WTC11 (cell line): ENCODE data around the gene CNGA4.

Experiments
- TF ChIP-seq, protein P1 (sequence below): sonication (generic); formaldehyde crosslinking; IDR thresholded peaks from 2 replicates; pipeline ENCODE4 v1.8.1; 2023; ENCODE audit warnings: mild to moderate bottlenecking, missing genetic modification reagents, moderate library complexity
- TF ChIP-seq, protein P2 (sequence below): fragments of 200-600 bp; IDR thresholded peaks from 2 replicates; pipeline ENCODE4 v1.8.0; 2022; ENCODE audit warnings: antibody characterized with exemption

DNA sequence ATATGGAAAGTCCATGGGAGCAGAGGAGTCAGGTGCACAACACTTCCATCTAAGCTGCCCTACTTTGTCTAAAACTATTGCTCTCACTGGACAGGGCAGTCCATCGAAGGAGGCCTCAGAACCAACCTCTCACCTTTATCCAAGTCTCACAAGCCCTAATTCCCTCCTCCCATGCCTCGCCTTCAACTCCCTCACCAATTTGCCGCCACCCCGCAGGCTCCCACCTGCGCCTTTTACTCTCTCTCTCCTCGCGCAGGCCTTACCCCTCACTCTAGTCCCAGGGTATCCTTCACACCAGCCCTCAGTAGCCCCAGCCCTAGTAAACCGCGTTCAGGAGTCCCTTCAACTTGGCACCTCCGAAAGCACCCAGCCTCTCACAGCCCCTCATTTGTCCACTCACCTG lies 4.9 kb upstream of the CNGA4 start:
- TF ChIP-seq, protein P1, sequence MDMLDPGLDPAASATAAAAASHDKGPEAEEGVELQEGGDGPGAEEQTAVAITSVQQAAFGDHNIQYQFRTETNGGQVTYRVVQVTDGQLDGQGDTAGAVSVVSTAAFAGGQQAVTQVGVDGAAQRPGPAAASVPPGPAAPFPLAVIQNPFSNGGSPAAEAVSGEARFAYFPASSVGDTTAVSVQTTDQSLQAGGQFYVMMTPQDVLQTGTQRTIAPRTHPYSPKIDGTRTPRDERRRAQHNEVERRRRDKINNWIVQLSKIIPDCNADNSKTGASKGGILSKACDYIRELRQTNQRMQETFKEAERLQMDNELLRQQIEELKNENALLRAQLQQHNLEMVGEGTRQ (CRISPR knock-in tag) = no peak
- TF ChIP-seq, protein P2, sequence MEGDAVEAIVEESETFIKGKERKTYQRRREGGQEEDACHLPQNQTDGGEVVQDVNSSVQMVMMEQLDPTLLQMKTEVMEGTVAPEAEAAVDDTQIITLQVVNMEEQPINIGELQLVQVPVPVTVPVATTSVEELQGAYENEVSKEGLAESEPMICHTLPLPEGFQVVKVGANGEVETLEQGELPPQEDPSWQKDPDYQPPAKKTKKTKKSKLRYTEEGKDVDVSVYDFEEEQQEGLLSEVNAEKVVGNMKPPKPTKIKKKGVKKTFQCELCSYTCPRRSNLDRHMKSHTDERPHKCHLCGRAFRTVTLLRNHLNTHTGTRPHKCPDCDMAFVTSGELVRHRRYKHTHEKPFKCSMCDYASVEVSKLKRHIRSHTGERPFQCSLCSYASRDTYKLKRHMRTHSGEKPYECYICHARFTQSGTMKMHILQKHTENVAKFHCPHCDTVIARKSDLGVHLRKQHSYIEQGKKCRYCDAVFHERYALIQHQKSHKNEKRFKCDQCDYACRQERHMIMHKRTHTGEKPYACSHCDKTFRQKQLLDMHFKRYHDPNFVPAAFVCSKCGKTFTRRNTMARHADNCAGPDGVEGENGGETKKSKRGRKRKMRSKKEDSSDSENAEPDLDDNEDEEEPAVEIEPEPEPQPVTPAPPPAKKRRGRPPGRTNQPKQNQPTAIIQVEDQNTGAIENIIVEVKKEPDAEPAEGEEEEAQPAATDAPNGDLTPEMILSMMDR = no peak
